ENCODE results near the gene RXFP3.

The RXFP3 gene

DNA sequence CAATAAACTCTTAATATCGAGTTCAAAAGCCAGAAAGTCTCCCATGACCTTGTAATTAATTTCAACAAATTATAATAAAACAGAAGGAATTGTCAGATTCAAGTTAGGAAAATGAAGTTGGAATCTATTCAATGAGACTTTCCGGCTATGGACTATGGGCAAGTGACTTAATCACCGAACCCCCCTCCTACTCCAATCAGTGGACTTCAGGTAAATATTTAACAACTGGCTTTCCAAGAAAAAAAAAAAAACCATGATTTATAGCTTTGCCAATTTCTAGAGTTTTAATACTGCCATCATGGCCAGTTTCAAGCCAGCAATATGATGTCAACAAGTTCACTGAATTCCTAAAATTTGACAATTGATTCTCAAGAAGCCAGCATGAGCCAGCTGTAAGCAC, 43.8 kb downstream of the RXFP3 start:
- no peak overlapping the region for H3K4me3 ChIP-seq (ENCODE audit: low read length)
- DNase-seq (ENCODE audit: low read depth), result no peak
- TF ChIP-seq, protein P1, sequence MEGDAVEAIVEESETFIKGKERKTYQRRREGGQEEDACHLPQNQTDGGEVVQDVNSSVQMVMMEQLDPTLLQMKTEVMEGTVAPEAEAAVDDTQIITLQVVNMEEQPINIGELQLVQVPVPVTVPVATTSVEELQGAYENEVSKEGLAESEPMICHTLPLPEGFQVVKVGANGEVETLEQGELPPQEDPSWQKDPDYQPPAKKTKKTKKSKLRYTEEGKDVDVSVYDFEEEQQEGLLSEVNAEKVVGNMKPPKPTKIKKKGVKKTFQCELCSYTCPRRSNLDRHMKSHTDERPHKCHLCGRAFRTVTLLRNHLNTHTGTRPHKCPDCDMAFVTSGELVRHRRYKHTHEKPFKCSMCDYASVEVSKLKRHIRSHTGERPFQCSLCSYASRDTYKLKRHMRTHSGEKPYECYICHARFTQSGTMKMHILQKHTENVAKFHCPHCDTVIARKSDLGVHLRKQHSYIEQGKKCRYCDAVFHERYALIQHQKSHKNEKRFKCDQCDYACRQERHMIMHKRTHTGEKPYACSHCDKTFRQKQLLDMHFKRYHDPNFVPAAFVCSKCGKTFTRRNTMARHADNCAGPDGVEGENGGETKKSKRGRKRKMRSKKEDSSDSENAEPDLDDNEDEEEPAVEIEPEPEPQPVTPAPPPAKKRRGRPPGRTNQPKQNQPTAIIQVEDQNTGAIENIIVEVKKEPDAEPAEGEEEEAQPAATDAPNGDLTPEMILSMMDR (IDR thresholded peaks at IDR 0.05; ENCODE audit: insufficient read depth, low read depth, low read length, missing control alignments), result no peak

DNA sequence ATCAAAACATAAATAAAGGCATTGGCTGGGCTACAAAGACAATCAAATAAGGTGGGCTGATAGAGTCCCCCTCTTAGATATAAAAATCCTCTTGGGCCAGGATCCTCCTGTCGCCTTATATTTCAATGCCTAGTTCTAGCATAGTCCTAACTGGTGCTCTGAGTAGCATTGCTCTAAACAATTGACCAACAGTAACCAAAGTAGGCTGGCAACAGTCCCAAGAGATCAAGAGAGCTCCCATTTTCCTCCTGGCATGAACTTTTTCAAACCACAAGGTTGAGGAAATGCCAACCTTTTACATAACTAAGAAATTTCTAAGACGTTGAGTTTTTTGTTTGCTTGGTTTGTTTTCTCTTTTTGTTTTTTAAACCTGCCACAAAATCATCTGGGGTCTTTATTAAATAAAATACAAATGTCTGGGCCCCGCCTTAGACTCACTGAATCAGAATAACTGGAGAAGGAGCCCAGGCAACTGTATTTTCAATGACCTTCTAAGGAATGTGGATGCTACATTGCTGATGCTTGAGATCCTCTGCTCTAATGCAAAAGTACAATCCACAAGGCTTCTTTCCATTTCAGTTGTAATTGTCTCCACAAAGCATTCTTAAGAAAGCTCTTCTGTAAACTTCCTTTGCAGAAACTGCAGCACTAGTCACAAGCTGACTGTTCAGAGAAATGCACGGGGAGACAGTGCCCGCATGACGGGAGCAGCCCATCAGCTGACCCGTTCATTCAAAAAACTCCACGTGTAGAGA, 45.4 kb downstream of the RXFP3 start:
- no peak for DNase-seq (ENCODE audit: low read depth)

DNA sequence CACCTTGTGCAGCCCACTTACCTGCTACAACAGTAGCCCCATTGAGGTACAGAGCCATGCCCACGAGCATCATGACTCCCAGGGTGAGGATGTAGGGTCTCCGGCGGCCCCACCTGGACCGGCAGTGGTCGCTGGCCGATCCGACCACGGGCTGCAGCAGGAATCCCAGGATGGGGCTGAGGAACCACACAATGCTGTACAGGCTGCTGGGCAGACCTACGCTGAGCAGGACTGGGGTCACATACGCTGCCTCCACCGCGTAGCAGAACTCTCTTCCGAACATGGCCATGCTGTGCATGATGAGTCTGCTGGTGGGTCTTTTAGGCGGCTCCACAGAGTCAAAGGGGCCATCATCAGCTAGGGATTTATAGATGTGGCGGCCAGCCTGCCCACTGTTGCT, 48.0 kb downstream of the RXFP3 start:
- DNase-seq (ENCODE audit: low read depth), result no peak
- TF ChIP-seq, protein P1 (IDR thresholded peaks at IDR 0.05; ENCODE audit: insufficient read depth, low read depth, low read length, missing control alignments), result no peak
- H3K4me3 ChIP-seq (ENCODE audit: low read length), result no peak overlapping the region

More for the DNA sequence above, 45.4 kb downstream of the RXFP3 start:
- no peak overlapping the region for H3K4me3 ChIP-seq (ENCODE audit: low read length)
- TF ChIP-seq, protein P1 (IDR thresholded peaks at IDR 0.05; ENCODE audit: insufficient read depth, low read depth, low read length, missing control alignments), result no peak

- TF ChIP-seq, protein P1 (IDR thresholded peaks at IDR 0.05; ENCODE audit: insufficient read depth, low read depth, low read length, missing control alignments), result no peak
- no peak for DNase-seq (ENCODE audit: low read depth)
Observed at GRCh38 chr5:33984671-33985124, 48.5 kb downstream of the RXFP3 start, which contains the start of gene SLC45A2. Gene SLC45A2 (minus strand): TSS chr5:33984693. CDS start chr5:33984583, 110 bp downstream.

DNA sequence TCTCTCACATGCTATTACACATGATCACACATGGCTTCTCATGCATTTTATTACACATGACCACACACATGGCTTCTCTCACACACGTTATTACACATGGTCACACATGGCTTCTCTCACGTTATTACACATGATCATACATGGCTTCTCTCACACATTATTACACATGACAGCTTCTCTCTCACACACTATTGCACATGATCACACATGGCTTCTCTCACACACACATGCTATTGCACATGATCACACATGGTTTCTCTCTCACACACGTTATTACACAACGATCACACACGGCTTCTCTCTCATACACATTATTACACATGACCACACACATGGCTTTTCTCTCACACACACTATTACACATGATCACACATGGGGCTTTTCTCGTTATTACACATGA, 49.3 kb downstream of the RXFP3 start:
- TF ChIP-seq, protein P1 (IDR thresholded peaks at IDR 0.05; ENCODE audit: insufficient read depth, low read depth, low read length, missing control alignments), result no peak
- no peak for DNase-seq (ENCODE audit: low read depth)
- no peak overlapping the region for H3K4me3 ChIP-seq (ENCODE audit: low read length)

More at GRCh38 chr5:33984671-33985124, 48.5 kb downstream of the RXFP3 start, which contains the start of gene SLC45A2:
- no peak within 1 kb of the TSS for H3K4me3 ChIP-seq (ENCODE audit: low read length)

All from epithelial cell of esophagus (primary cell).